Non-pigmented ciliary epithelial cell (primary cell): ENCODE measurements around the gene DYNAP.

Experiments
- DNase-seq: peaks from one replicate; pipeline ENCODE4 v3.0.0-alpha.2; 2010; ENCODE audit warnings: low read depth

DYNAP gene

GRCh38 chr18:54636217-54636616 lies 45.2 kb downstream of the DYNAP start:
- DNase-seq, result no peak

GRCh38 chr18:54641734-54642133 lies 50.7 kb downstream of the DYNAP start:
- DNase-seq, result no peak

- peak; percentile 2 for DNase-seq
Observed at GRCh38 chr18:54647176-54647575, 56.1 kb downstream of the DYNAP start.
